ENCODE measurements around the gene TNFRSF4.
"Not testable (repeated sequence)": the region's sequence is repeated elsewhere in the genome, so short reads cannot be mapped to it uniquely, and the experiment has no call there.

GRCh38 chr1:1195726-1196125 lies 18.2 kb downstream of the TNFRSF4 start:
- not testable (repeated sequence) for TF ChIP-seq POLR2A (IDR thresholded peaks at IDR 0.05); POLR2AphosphoS5 (IDR thresholded peaks at IDR 0.05; ENCODE audit: insufficient read depth in 1 of 2, low read depth in 1 of 2)
- TF ChIP-seq, protein P1, sequence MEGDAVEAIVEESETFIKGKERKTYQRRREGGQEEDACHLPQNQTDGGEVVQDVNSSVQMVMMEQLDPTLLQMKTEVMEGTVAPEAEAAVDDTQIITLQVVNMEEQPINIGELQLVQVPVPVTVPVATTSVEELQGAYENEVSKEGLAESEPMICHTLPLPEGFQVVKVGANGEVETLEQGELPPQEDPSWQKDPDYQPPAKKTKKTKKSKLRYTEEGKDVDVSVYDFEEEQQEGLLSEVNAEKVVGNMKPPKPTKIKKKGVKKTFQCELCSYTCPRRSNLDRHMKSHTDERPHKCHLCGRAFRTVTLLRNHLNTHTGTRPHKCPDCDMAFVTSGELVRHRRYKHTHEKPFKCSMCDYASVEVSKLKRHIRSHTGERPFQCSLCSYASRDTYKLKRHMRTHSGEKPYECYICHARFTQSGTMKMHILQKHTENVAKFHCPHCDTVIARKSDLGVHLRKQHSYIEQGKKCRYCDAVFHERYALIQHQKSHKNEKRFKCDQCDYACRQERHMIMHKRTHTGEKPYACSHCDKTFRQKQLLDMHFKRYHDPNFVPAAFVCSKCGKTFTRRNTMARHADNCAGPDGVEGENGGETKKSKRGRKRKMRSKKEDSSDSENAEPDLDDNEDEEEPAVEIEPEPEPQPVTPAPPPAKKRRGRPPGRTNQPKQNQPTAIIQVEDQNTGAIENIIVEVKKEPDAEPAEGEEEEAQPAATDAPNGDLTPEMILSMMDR (IDR thresholded peaks at IDR 0.05), result not testable (repeated sequence)
